IMR-90 (cell line): ENCODE data around the gene TICAM1. TPM values are rescaled to one million over a fixed set of nuclear protein-coding genes. Genes with fewer than 3 reads are reported as not detected.

ENCODE experiments used
- ATAC-seq: fragments of 200-7000 bp; cut with Tn5 transposase; 2 replicates; pipeline ENCODE4 v1.9.1; 2020; ENCODE audit warnings: low read depth, mild to moderate bottlenecking, moderate library complexity
- Bru-seq: library from RNA; stranded (reverse); fragments of 400-500 nt; gene quantifications from one replicate; lab custom pipeline; 2021; lab: Mats Ljungman, UMichigan
- BruChase-seq, 2 experiments: library from RNA; stranded (reverse); fragments of 400-500 nt; gene quantifications; one replicate each; lab custom pipeline; 2021; lab: Mats Ljungman, UMichigan
- BruUV-seq: library from RNA; stranded (reverse); fragments of 400-500 nt; replicated peaks from 2 replicates; lab custom pipeline; 2021; lab: Mats Ljungman, UMichigan
- CTCF ChIA-PET: fragments of 300-600 bp; formaldehyde crosslinking; extraction: SDS; loops from one replicate; lab custom pipeline; 2021; ENCODE audit warnings: antibody characterized with exemption; lab: Yijun Ruan, JAX
- POLR2A ChIA-PET: fragments of 300-600 bp; sonication (Branson Sonifier 250); formaldehyde crosslinking; loops from one replicate; lab custom pipeline; 2022; ENCODE audit warnings: antibody characterized with exemption; ENCODE audit not compliant: unreplicated experiment; lab: Charles Lee
- DNase-seq: peaks from one replicate; pipeline ENCODE4 v3.0.0; 2013
- H2AFZ ChIP-seq: replicated peaks from 2 replicates; pipeline ENCODE3; 2013; ENCODE audit warnings: low read length, mild to moderate bottlenecking; ENCODE audit not compliant: poor library complexity
- H2AK5ac ChIP-seq: 2 replicates; pipeline ENCODE4 v1.6.1; 2013; ENCODE audit warnings: low read depth, low read length, inconsistent platforms
- H2AK9ac ChIP-seq: replicated peaks from 2 replicates; pipeline ENCODE3; 2013; ENCODE audit warnings: mild to moderate bottlenecking, low read depth, low read length, moderate library complexity; ENCODE audit not compliant: poor library complexity
- H2BK120ac ChIP-seq: 2 replicates; pipeline ENCODE4 v1.6.1; 2013; ENCODE audit warnings: low read depth, low read length, inconsistent platforms
- H2BK15ac ChIP-seq: 3 replicates; pipeline ENCODE4 v1.6.1; 2013; ENCODE audit warnings: low read depth, low read length, inconsistent platforms
- H2BK20ac ChIP-seq: 2 replicates; pipeline ENCODE4 v1.6.1; 2013; ENCODE audit warnings: low read depth, mild to moderate bottlenecking, inconsistent platforms, low read length, moderate library complexity
- H2BK5ac ChIP-seq: 2 replicates; pipeline ENCODE4 v1.6.1; 2013; ENCODE audit warnings: mild to moderate bottlenecking, low read depth, low read length, inconsistent platforms; ENCODE audit not compliant: poor library complexity, severe bottlenecking
- H3K14ac ChIP-seq: replicated peaks from 2 replicates; pipeline ENCODE4 v1.6.1; 2013; ENCODE audit warnings: low read depth, low read length, inconsistent platforms
- H3K18ac ChIP-seq: 2 replicates; pipeline ENCODE4 v1.6.1; 2013; ENCODE audit warnings: low read depth, low read length, control low read depth
- H3K23ac ChIP-seq: 2 replicates; pipeline ENCODE4 v1.6.1; 2013; ENCODE audit warnings: low read depth, low read length, inconsistent platforms
- H3K27ac ChIP-seq: 2 replicates; pipeline ENCODE4 v1.5.1; 2013; ENCODE audit warnings: mild to moderate bottlenecking, control low read depth, low read length; ENCODE audit not compliant: insufficient read depth
- H3K27me3 ChIP-seq: 2 replicates; pipeline ENCODE4 v1.6.1; 2013; ENCODE audit warnings: low read length; ENCODE audit not compliant: control insufficient read depth, insufficient read depth
- H3K36me3 ChIP-seq: 2 replicates; pipeline ENCODE4 v1.6.1; 2013; ENCODE audit warnings: low read length, mixed read lengths; ENCODE audit not compliant: control insufficient read depth, insufficient read depth
- H3K4ac ChIP-seq: 2 replicates; pipeline ENCODE4 v1.6.1; 2013; ENCODE audit warnings: low read depth, low read length, inconsistent platforms
- H3K4me1 ChIP-seq: 2 replicates; pipeline ENCODE4 v1.6.1; 2013; ENCODE audit warnings: low read length, mixed read lengths; ENCODE audit not compliant: control insufficient read depth, insufficient read depth
- H3K4me2 ChIP-seq: 2 replicates; pipeline ENCODE4 v1.6.1; 2013; ENCODE audit warnings: low read depth, mild to moderate bottlenecking, control low read depth, low read length, moderate library complexity
- H3K4me3 ChIP-seq: 2 replicates; pipeline ENCODE4 v1.5.1; 2013; ENCODE audit warnings: low read depth, mild to moderate bottlenecking, control low read depth, low read length, moderate library complexity; ENCODE audit not compliant: insufficient read depth
- H3K56ac ChIP-seq: 2 replicates; pipeline ENCODE4 v1.6.1; 2013; ENCODE audit warnings: low read length, inconsistent platforms; ENCODE audit not compliant: insufficient read depth; ENCODE audit errors: extremely low read depth
- H3K79me1 ChIP-seq, 2 experiments: 2 replicates each; pipeline ENCODE4 v1.6.1; 2013; ENCODE audit warnings: low read length in 2 of 2, inconsistent platforms in 1 of 2, low read depth in 1 of 2
- H3K9ac ChIP-seq: 2 replicates; pipeline ENCODE4 v1.6.1; 2013; ENCODE audit warnings: low read depth, low read length, control low read depth
- H3K9me1 ChIP-seq: 2 replicates; pipeline ENCODE4 v1.6.1; 2013; ENCODE audit warnings: low read length, inconsistent platforms; ENCODE audit not compliant: insufficient read depth
- H3K9me3 ChIP-seq: 2 replicates; pipeline ENCODE4 v1.6.1; 2013; ENCODE audit warnings: low read length; ENCODE audit not compliant: control insufficient read depth, insufficient read depth
- H4K20me1 ChIP-seq: 2 replicates; pipeline ENCODE4 v1.6.1; 2013; ENCODE audit warnings: low read length, inconsistent platforms; ENCODE audit not compliant: insufficient read depth
- H4K5ac ChIP-seq: 2 replicates; pipeline ENCODE4 v1.6.1; 2013; ENCODE audit warnings: mild to moderate bottlenecking, low read depth, low read length, control low read depth
- H4K8ac ChIP-seq, 2 experiments: 2 replicates each; pipeline ENCODE4 v1.6.1; 2013; ENCODE audit warnings: low read depth in 2 of 2, low read length in 2 of 2, control low read depth in 1 of 2, inconsistent platforms in 1 of 2
- H4K91ac ChIP-seq: 2 replicates; pipeline ENCODE4 v1.6.1; 2013; ENCODE audit warnings: low read depth, low read length, inconsistent platforms; ENCODE audit not compliant: insufficient read depth
- BHLHE40 ChIP-seq: fragments of 150-350 bp; IDR thresholded peaks from 2 replicates; pipeline ENCODE4 v1.6.1; 2016; ENCODE audit warnings: mild to moderate bottlenecking, low read depth, low read length
- MAZ ChIP-seq: IDR thresholded peaks from 2 replicates; pipeline ENCODE4 v1.6.1; 2012; ENCODE audit warnings: low read depth, mild to moderate bottlenecking, low read length, improper control_type of control experiment, moderate library complexity, borderline replicate concordance
- POLR2A ChIP-seq: IDR thresholded peaks from 2 replicates; pipeline ENCODE4 v1.6.1; 2012; ENCODE audit warnings: mild to moderate bottlenecking, low read depth, low read length
- SMC3 ChIP-seq: fragments of 150-350 bp; IDR thresholded peaks from 2 replicates; pipeline ENCODE4 v1.6.1; 2016; ENCODE audit warnings: low read depth, mild to moderate bottlenecking, antibody characterized with exemption, low read length, moderate library complexity
- WGBS, 2 experiments: methylation state at CpG; one replicate each; pipeline versions ENCODE4 v1.1.5 to v1.1.7; 2013; ENCODE audit warnings: missing lambda C conversion rate in 2 of 2; ENCODE audit not compliant: insufficient read length in 1 of 2; ENCODE audit errors: extremely low coverage in 2 of 2; 5-methylcytosine and 5-hydroxymethylcytosine counted together
- dilution Hi-C: fragments of 300-500 bp; cut with HindIII; formaldehyde crosslinking; loops from one replicate; pipeline ENCODE4 v1.14.3; 2018; ENCODE audit warnings: low sequenced_read_pairs; ENCODE audit not compliant: unreplicated experiment
- in situ Hi-C: fragments of 300-500 bp; cut with MboI; formaldehyde crosslinking; loops from 3 replicates; pipeline ENCODE4 v1.14.3; 2019; ENCODE audit warnings: low sequenced_read_pairs, inconsistent platforms, mixed read lengths
- intact Hi-C: fragments of 100-400 bp; cut with micrococcal nuclease; formaldehyde crosslinking; loops from 2 replicates; pipeline ENCODE4 v1.10.0; 2022
- long read RNA-seq: library from polyadenylated mRNA; unstranded; transcript quantifications from one replicate; pipeline ENCODE4 v2.0.0, GENCODE V29; 2021; ENCODE audit not compliant: unreplicated experiment
- polyA plus RNA-seq, 3 experiments: library from polyadenylated mRNA; depleted of rRNA; stranded (reverse); fragments of >200 nt; gene quantifications; 2 replicates each; pipeline ENCODE4 v1.2.3, GENCODE V29; 2012; ENCODE audit warnings: low replicate concordance in 1 of 3
- total RNA-seq: library from RNA; depleted of rRNA; stranded (reverse); fragments of >200 nt; gene quantifications from 2 replicates; pipeline ENCODE4 v1.2.3, GENCODE V29; 2012; rRNA removed

TICAM1 gene
- total RNA-seq (0.90 and 1.1 TPM in 2 replicates), polyA plus RNA-seq (2012; rRNA removed) (9.2 and 10.9 TPM in 2 replicates), Bru-seq, nascent RNA (percentile 56 among the genes with signal in this experiment), BruChase-seq, experiment 1, labeled RNA remaining after a 6-hour chase (percentile 64 among the genes with signal in this experiment), BruChase-seq, experiment 2, labeled RNA remaining after a 2-hour chase (percentile 52 among the genes with signal in this experiment)
- 6.4 and 7.8 TPM in 2 replicates for polyA plus RNA-seq (2012; cell fraction: cytosol; rRNA removed)
- 2.4 and 4.9 TPM in 2 replicates for polyA plus RNA-seq (2012; cell fraction: nucleus; rRNA removed; ENCODE audit: low replicate concordance)
- long read RNA-seq, partial matches to known transcripts: 0 of 10 reads
- long read RNA-seq, other reads (novel, unspliced or antisense): 10 of 10 reads

GRCh38 chr19:4831304-4831978, at the start of gene TICAM1:
TICAM1 (minus strand) TSS chr19:4831712; CDS start chr19:4818377, 13,335 bp downstream.
- H3K27ac ChIP-seq: peak within 1 kb of the TSS; percentile 95
- H4K8ac ChIP-seq: peak within 1 kb of the TSS; percentile 86 to 92
- in situ Hi-C loops (no loop called here), intact Hi-C loops (no loop called here), dilution Hi-C loops (no loop called here)
- H2BK15ac ChIP-seq: peak within 1 kb of the TSS; percentile 75; the same call in 1 of the 3 replicates
- H3K14ac ChIP-seq: peak within 1 kb of the TSS; percentile 99
- ChIA-PET CTCF (no interaction called here), POLR2A (no interaction called here)
- H2AK5ac ChIP-seq: peak within 1 kb of the TSS; percentile 89
- H3K23ac ChIP-seq: peak within 1 kb of the TSS; percentile 96
- ATAC-seq (peak; percentile 97), DNase-seq (peak; percentile 65)
- H3K4me2 ChIP-seq: peak within 1 kb of the TSS; percentile 100
- peak within 1 kb of the TSS; percentile 100 for H4K5ac ChIP-seq
- H3K27me3 ChIP-seq: no peaks in the 10 kb centered on the region
- H3K4ac ChIP-seq: peak within 1 kb of the TSS; percentile 99
- peak within 1 kb of the TSS; percentile 98 for H3K4me3 ChIP-seq
- peak within 1 kb of the TSS; percentile 89 for H3K56ac ChIP-seq
- 1% methylated on average over 18 of the region's 52 CpGs; no CpG with 5 or more reads in 1 of the 2 experiments for WGBS, 2 experiments
- H3K9me1 ChIP-seq: peaks cover 10% of the 10 kb centered on the region
- peak within 1 kb of the TSS; percentile 89 for H4K91ac ChIP-seq
- peaks cover 19 to 36% of the 10 kb centered on the region in 2 experiments for H3K79me1 ChIP-seq
- H3K36me3 ChIP-seq: no peaks in the 10 kb centered on the region
- H2BK5ac ChIP-seq: peak within 1 kb of the TSS; percentile 91
- H4K20me1 ChIP-seq: peaks cover 18% of the 10 kb centered on the region; the same call in 1 of the 2 replicates
- H3K4me1 ChIP-seq: peaks cover 11% of the 10 kb centered on the region
- H3K9ac ChIP-seq: peak within 1 kb of the TSS; percentile 100
- no peaks in the 10 kb centered on the region for H3K9me3 ChIP-seq
- H2BK20ac ChIP-seq: peak within 1 kb of the TSS; percentile 18; the same call in 1 of the 2 replicates
- peak within 1 kb of the TSS; percentile 99 for H2AK9ac ChIP-seq
- TF ChIP-seq MAZ (peak; percentile 62; the same call in 1 of the 2 replicates), POLR2A (peak; percentile 59), SMC3 (no peak), BHLHE40 (peak; percentile 88)
- no TSS peak for BruUV-seq
- peak within 1 kb of the TSS; percentile 97 for H3K18ac ChIP-seq
- H2BK120ac ChIP-seq: peak within 1 kb of the TSS; percentile 67
- H2AFZ ChIP-seq: peak within 1 kb of the TSS; percentile 99
